HepG2 (cell line): ENCODE measurements around the gene CBLN3. TPM values are rescaled to one million over a fixed set of nuclear protein-coding genes. Genes with fewer than 3 reads are reported as not detected.

Experiments
- ARHGAP35 ChIP-seq: sonication (generic); formaldehyde crosslinking; IDR thresholded peaks from 2 replicates; pipeline ENCODE4 v1.9.0; 2022; ENCODE audit warnings: mild to moderate bottlenecking, inconsistent platforms, moderate library complexity, missing genetic modification reagents, borderline replicate concordance
- EHMT2 ChIP-seq: fragments of 200-600 bp; sonication (generic); IDR thresholded peaks from 2 replicates; pipeline ENCODE4 v1.7.0; 2017; ENCODE audit warnings: antibody characterized with exemption, low read depth, low read length, borderline replicate concordance
- GPN1 ChIP-seq: sonication (generic); formaldehyde crosslinking; IDR thresholded peaks from 2 replicates; pipeline ENCODE4 v1.5.1; 2020; ENCODE audit warnings: missing genetic modification reagents, borderline replicate concordance
- HIVEP1 ChIP-seq: sonication (generic); formaldehyde crosslinking; IDR thresholded peaks from 2 replicates; pipeline ENCODE4 v1.4.0; 2020; ENCODE audit warnings: mild to moderate bottlenecking, missing genetic modification reagents
- HOMEZ ChIP-seq: IDR thresholded peaks from 2 replicates; pipeline ENCODE4 v1.6.1; 2016; ENCODE audit warnings: low read depth
- KDM4B ChIP-seq: sonication (generic); formaldehyde crosslinking; IDR thresholded peaks from 2 replicates; pipeline ENCODE4 v1.4.0; 2020; ENCODE audit warnings: missing genetic modification reagents
- MIER2 ChIP-seq: IDR thresholded peaks from 2 replicates; pipeline ENCODE4 v1.6.1; 2016; ENCODE audit warnings: missing biosample characterization, missing genetic modification reagents
- MIXL1 ChIP-seq: IDR thresholded peaks from 2 replicates; pipeline ENCODE4 v1.6.1; 2016
- NONO ChIP-seq, 2 experiments: fragments of 450-650 bp in 1 of 2; sonication (generic) in 1 of 2; formaldehyde crosslinking in 1 of 2; IDR thresholded peaks in 1 of 2; conservative IDR thresholded peaks in 1 of 2; 2 replicates each; pipeline versions ENCODE4 v1.6.1 to v1.8.0; 2017 to 2022; ENCODE audit warnings: mild to moderate bottlenecking in 1 of 2, missing genetic modification reagents in 1 of 2, moderate library complexity in 1 of 2
- REL ChIP-seq: sonication (generic); formaldehyde crosslinking; conservative IDR thresholded peaks from 2 replicates; pipeline ENCODE4 v1.8.0; 2022; ENCODE audit warnings: mild to moderate bottlenecking, missing genetic modification reagents, moderate library complexity
- TSC22D2 ChIP-seq: sonication (generic); formaldehyde crosslinking; IDR thresholded peaks from 2 replicates; pipeline ENCODE4 v1.5.1; 2020; ENCODE audit warnings: missing genetic modification reagents, mild to moderate bottlenecking, borderline replicate concordance
- ZKSCAN5 ChIP-seq: sonication (generic); formaldehyde crosslinking; IDR thresholded peaks from 2 replicates; pipeline ENCODE4 v1.5.1; 2020; ENCODE audit warnings: mild to moderate bottlenecking, missing genetic modification reagents
- ZMYM3 ChIP-seq: sonication (generic); formaldehyde crosslinking; IDR thresholded peaks from 2 replicates; pipeline ENCODE4 v1.5.1; 2020; ENCODE audit warnings: mild to moderate bottlenecking, missing genetic modification reagents
- ZNF101 ChIP-seq: sonication (generic); formaldehyde crosslinking; IDR thresholded peaks from 2 replicates; pipeline ENCODE4 v1.4.0; 2020; ENCODE audit warnings: mild to moderate bottlenecking, low read depth, missing genetic modification reagents, borderline replicate concordance
- ZNF383 ChIP-seq: sonication (generic); formaldehyde crosslinking; IDR thresholded peaks from 2 replicates; pipeline ENCODE4 v1.4.0; 2020; ENCODE audit warnings: missing genetic modification reagents, mild to moderate bottlenecking, borderline replicate concordance
- ZNF451 ChIP-seq: sonication (generic); formaldehyde crosslinking; IDR thresholded peaks from 2 replicates; pipeline ENCODE4 v1.5.0; 2020; ENCODE audit warnings: mild to moderate bottlenecking, missing genetic modification reagents
- ZNF570 ChIP-seq: sonication (generic); formaldehyde crosslinking; IDR thresholded peaks from 2 replicates; pipeline ENCODE4 v1.4.0; 2020; ENCODE audit warnings: mild to moderate bottlenecking, missing genetic modification reagents, borderline replicate concordance
- polyA plus RNA-seq, 8 experiments: library from polyadenylated mRNA; depleted of rRNA in 3 of 8; stranded (reverse) in 7 of 8; unstranded in 1 of 8; fragments of >200 nt; fragmentation: Illumina TruSeq in 4 of 8; extraction: Trizol in 4 of 8; gene quantifications; 2 replicates each; pipeline versions ENCODE4 v1.2.1 to v1.2.3, GENCODE V29; 2011 to 2016; ENCODE audit warnings: low read depth in 4 of 8, missing spikeins in 1 of 8, mixed read lengths in 1 of 8; ENCODE audit not compliant: insufficient read depth in 1 of 8
- total RNA-seq, 5 experiments: library from RNA; depleted of rRNA; stranded (reverse); fragments of >200 nt; fragmentation: Illumina TruSeq; extraction: Trizol; gene quantifications; 2 replicates each; pipeline ENCODE4 v1.2.3, GENCODE V29; 2016; ENCODE audit warnings: low read depth in 1 of 5
- TF ChIP-seq, protein P1 (sequence below): sonication (generic); formaldehyde crosslinking; conservative IDR thresholded peaks from 2 replicates; pipeline ENCODE4 v1.8.1; 2023; ENCODE audit warnings: missing genetic modification reagents
- TF ChIP-seq, protein P2 (sequence below): IDR thresholded peaks from 2 replicates; pipeline ENCODE4 v1.6.1; 2016; ENCODE audit warnings: low read depth, control low read depth
- TF ChIP-seq, protein P3 (sequence below): IDR thresholded peaks from 2 replicates; pipeline ENCODE4 v1.6.1; 2016; ENCODE audit warnings: control low read depth
- TF ChIP-seq, protein P4 (sequence below): IDR thresholded peaks from 2 replicates; pipeline ENCODE4 v1.6.1; 2018; ENCODE audit warnings: missing genetic modification reagents

CBLN3 gene
- total and polyA plus RNA-seq, 2 of the 13 experiments (the other 11 are each of a cell fraction or from before 2014, with no cell fraction given) = 0.66 to 0.98 TPM

GRCh38 chr14:24422694-24423601 is 6.5 kb downstream of the CBLN3 start (continued):
- TF ChIP-seq KDM4B (CRISPR knock-in tag) (peak; percentile 49; the same call in 1 of the 2 replicates), ZNF570 (0 out of 2 replicates have a peak, but pooled peaks have one; percentile 59), HIVEP1 (CRISPR knock-in tag) (peak; percentile 37; the same call in 1 of the 2 replicates), HOMEZ (0 out of 2 replicates have a peak, but pooled peaks have one; percentile 59), ZNF101 (CRISPR knock-in tag) (0 out of 2 replicates have a peak, but pooled peaks have one; percentile 35), REL (CRISPR knock-in tag) (no peak), EHMT2 (no peak), ZNF451 (peak; percentile 64; the same call in 1 of the 2 replicates), GPN1 (CRISPR knock-in tag) (no peak; the same call in 1 of the 2 replicates), ZNF383 (CRISPR knock-in tag) (peak; percentile 82; the same call in 1 of the 2 replicates), MIXL1 (peak; percentile 66; the same call in 1 of the 2 replicates), ARHGAP35 (CRISPR knock-in tag) (peak; percentile 35; the same call in 1 of the 2 replicates), ZMYM3 (peak; percentile 55), NONO (IDR thresholded peaks at IDR 0.05) (no peak), NONO (CRISPR knock-in tag; conservative IDR thresholded peaks at IDR 0.05) (0 out of 2 replicates have a peak, but pooled peaks have one; percentile 12), ZKSCAN5 (CRISPR knock-in tag) (peak; percentile 66), MIER2 (CRISPR knock-in tag) (no peak), TSC22D2 (no peak)
- TF ChIP-seq, protein P1, sequence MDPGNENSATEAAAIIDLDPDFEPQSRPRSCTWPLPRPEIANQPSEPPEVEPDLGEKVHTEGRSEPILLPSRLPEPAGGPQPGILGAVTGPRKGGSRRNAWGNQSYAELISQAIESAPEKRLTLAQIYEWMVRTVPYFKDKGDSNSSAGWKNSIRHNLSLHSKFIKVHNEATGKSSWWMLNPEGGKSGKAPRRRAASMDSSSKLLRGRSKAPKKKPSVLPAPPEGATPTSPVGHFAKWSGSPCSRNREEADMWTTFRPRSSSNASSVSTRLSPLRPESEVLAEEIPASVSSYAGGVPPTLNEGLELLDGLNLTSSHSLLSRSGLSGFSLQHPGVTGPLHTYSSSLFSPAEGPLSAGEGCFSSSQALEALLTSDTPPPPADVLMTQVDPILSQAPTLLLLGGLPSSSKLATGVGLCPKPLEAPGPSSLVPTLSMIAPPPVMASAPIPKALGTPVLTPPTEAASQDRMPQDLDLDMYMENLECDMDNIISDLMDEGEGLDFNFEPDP (CRISPR knock-in tag) = no peak
- TF ChIP-seq, protein P2, sequence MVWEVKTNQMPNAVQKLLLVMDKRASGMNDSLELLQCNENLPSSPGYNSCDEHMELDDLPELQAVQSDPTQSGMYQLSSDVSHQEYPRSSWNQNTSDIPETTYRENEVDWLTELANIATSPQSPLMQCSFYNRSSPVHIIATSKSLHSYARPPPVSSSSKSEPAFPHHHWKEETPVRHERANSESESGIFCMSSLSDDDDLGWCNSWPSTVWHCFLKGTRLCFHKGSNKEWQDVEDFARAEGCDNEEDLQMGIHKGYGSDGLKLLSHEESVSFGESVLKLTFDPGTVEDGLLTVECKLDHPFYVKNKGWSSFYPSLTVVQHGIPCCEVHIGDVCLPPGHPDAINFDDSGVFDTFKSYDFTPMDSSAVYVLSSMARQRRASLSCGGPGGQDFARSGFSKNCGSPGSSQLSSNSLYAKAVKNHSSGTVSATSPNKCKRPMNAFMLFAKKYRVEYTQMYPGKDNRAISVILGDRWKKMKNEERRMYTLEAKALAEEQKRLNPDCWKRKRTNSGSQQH = 0 out of 2 replicates have a peak, but pooled peaks have one; percentile 42
- TF ChIP-seq, protein P3, sequence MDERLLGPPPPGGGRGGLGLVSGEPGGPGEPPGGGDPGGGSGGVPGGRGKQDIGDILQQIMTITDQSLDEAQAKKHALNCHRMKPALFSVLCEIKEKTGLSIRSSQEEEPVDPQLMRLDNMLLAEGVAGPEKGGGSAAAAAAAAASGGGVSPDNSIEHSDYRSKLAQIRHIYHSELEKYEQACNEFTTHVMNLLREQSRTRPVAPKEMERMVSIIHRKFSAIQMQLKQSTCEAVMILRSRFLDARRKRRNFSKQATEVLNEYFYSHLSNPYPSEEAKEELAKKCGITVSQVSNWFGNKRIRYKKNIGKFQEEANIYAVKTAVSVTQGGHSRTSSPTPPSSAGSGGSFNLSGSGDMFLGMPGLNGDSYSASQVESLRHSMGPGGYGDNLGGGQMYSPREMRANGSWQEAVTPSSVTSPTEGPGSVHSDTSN (CRISPR knock-in tag) = peak; percentile 63
- TF ChIP-seq, protein P4, sequence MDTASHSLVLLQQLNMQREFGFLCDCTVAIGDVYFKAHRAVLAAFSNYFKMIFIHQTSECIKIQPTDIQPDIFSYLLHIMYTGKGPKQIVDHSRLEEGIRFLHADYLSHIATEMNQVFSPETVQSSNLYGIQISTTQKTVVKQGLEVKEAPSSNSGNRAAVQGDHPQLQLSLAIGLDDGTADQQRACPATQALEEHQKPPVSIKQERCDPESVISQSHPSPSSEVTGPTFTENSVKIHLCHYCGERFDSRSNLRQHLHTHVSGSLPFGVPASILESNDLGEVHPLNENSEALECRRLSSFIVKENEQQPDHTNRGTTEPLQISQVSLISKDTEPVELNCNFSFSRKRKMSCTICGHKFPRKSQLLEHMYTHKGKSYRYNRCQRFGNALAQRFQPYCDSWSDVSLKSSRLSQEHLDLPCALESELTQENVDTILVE (CRISPR knock-in tag) = no peak
